ENCODE measurements around the gene AIG1.

DNA sequence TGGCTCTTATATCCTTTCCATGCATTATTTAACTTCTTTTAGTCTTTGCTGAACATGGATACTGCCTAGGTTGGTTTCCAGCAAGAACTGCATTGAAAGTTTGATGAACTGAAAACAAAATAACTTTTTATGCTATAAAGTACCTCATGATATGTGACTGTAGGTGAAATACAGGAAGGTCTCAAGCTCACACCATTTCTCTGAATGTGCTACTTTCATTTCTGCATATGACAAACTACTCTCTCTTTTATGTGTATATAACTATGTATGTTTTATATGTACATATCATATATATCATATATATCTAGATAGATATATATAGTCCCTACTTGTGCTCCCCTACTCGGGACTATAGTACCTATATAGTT lies 65.9 kb downstream of the AIG1 start:
- TF ChIP-seq, protein P1, sequence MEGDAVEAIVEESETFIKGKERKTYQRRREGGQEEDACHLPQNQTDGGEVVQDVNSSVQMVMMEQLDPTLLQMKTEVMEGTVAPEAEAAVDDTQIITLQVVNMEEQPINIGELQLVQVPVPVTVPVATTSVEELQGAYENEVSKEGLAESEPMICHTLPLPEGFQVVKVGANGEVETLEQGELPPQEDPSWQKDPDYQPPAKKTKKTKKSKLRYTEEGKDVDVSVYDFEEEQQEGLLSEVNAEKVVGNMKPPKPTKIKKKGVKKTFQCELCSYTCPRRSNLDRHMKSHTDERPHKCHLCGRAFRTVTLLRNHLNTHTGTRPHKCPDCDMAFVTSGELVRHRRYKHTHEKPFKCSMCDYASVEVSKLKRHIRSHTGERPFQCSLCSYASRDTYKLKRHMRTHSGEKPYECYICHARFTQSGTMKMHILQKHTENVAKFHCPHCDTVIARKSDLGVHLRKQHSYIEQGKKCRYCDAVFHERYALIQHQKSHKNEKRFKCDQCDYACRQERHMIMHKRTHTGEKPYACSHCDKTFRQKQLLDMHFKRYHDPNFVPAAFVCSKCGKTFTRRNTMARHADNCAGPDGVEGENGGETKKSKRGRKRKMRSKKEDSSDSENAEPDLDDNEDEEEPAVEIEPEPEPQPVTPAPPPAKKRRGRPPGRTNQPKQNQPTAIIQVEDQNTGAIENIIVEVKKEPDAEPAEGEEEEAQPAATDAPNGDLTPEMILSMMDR (conservative IDR thresholded peaks at IDR 0.05 in 1 of 2, IDR thresholded peaks at IDR 0.05 in 1 of 2; ENCODE audit: low read depth in 1 of 2, low read length in 2 of 2) = no peak
- TF ChIP-seq EZH2 (IDR thresholded peaks at IDR 0.05; ENCODE audit: low read length, missing control alignments) = no peak
